GM21447 (cell line): ENCODE results near the gene PCDHB2.
"Not testable (repeated sequence)": the region's sequence is repeated elsewhere in the genome, so short reads cannot be mapped to it uniquely, and the experiment has no call there.

Experiments used
- ATAC-seq: cut with Tn5 transposase; IDR thresholded peaks from one replicate; pipeline ENCODE4 v1.9.1; 2021; ENCODE audit not compliant: unreplicated experiment

Gene PCDHB2

GRCh38 chr5:141135718-141136266, 41.4 kb downstream of the PCDHB2 start:
- no peak for ATAC-seq

GRCh38 chr5:141137346-141137745, 42.9 kb downstream of the PCDHB2 start:
- not testable (repeated sequence) for ATAC-seq
